Measurements from ENCODE around the gene SYT14. TPM values are rescaled to one million over a fixed set of nuclear protein-coding genes. Genes with fewer than 3 reads are reported as not detected.
"Not testable (repeated sequence)": the region's sequence is repeated elsewhere in the genome, so short reads cannot be mapped to it uniquely, and the experiment has no call there.

SYT14 gene
- total RNA-seq, result 1.8 and 8.7 TPM in 2 replicates

GRCh38 chr1:209937996-209938959 lies at the start of gene SYT14:
Gene SYT14 (plus strand): TSS chr1:209938217. CDS start chr1:209938265, 48 bp downstream.
- no peak for DNase-seq (ENCODE audit: extremely low read depth, low read depth, low spot score)

- DNase-seq (ENCODE audit: extremely low read depth, low read depth, low spot score), result not testable (repeated sequence)
Observed at GRCh38 chr1:209888291-209889076, 49.5 kb upstream of the SYT14 start.

DNA sequence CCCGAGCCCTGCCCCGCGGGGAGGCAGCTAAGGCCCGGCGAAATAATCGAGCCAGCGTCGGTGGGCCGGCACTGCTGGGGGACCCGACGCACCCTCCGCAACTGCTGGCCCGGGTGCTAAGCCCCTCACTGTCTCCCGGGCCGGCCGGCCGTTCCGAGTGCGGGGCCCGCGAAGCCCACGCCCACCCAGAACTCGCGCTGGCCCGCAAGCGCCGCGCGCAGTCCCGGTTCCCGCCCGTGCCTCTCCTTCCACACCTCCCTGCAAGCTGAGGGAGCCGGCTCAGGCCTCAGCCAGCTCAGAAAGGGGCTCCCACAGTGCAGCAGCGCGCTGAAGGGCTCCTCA lies 49.0 kb upstream of the SYT14 start:
- DNase-seq (ENCODE audit: extremely low read depth, low read depth, low spot score), result no peak

DNA sequence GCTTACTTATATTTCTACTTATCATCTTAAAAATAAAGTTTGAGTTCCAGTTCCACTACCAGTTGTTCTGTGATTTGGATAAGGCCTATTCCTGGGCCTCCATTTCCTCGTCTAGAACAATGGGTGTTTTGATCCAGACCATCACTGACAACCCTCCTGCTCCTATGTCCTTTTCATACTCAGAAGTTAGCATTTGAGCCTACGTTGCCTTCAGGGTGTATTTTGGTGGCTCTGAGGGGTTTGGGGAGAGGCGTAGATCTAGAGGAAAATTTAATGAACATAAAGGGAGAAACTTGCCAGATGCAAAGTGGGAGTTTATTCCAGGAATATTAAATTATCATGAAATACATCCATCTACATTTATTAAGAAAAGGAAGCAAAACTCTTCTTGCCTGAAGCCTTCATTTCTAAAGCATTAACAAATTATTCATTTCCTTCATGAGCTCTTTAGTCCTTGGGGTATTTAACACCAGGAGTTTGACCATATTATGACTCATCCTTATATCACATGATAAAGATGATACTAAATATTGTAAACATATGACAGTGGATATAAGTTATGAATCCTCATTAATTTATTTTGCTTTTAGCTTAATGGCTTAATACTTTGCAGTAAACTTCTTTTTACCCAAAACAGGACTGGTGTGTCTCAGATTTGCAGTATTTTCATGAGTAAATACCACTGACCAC lies 47.2 kb upstream of the SYT14 start:
- no peak for DNase-seq (ENCODE audit: extremely low read depth, low read depth, low spot score)

- DNase-seq (ENCODE audit: extremely low read depth, low read depth, low spot score), result no peak
Observed at GRCh38 chr1:209893751-209894150, 44.3 kb upstream of the SYT14 start.

DNA sequence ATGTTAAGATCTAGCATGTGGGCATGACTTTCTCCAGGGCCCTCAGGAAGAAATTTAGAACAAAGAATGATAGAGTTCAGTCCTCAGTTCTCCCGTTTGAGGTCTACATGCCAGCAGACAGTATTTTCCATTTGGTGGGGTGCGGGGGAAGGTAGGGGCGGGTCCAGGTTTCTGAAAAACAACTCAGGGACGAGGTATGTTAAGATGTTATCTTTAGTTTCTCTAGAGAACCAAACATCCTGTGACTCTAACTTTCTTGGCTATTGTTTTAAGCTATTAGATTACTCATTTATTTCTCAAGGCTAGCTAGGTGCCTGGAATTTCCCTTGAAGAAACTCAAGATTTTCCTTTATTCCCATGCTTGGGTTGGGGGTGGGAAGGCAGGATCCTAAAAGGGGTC lies 42.3 kb upstream of the SYT14 start:
- peak; percentile 75 for DNase-seq (ENCODE audit: extremely low read depth, low read depth, low spot score)

DNA sequence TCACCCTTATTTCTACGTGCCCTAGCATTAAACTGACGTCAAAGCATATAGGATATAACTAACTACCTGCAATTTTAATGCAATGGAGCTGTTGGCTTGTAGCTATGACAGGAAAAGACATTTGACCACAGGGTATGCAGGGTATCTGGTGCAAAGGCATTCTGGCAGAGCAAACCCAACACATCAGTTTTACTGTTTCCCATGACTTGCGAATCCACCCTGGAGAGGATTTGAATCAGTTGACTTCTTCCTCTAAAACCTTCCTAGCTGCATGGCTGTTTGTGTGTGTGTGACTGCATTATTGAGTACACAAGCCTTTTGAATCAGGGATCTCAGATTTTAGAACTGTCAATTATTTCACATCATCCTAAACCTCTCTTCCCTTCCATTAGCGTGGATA lies 41.7 kb upstream of the SYT14 start:
- no peak for DNase-seq (ENCODE audit: extremely low read depth, low read depth, low spot score)

GRCh38 chr1:209898271-209898670 lies 39.7 kb upstream of the SYT14 start:
- not testable (repeated sequence) for DNase-seq (ENCODE audit: extremely low read depth, low read depth, low spot score)

DNA sequence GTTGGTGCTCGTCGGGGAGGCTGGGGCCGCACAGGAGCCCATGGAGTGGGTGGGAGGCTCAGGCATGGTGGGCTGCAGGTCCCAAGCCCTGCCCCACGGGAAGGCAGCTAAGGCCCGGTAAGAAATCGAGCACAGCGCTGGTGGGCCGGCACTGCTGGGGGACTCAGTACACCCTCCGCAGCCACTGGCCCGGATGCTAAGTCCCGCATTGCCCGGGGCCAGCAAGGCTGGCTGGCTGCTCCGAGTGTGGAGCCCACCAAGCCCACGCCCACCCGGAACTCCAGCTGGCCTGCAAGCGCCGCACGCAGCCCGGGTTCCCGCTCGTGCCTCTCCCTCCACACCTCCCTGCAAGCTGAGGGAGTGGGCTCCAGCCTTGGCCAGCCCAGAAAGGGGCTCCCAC lies 39.2 kb upstream of the SYT14 start:
- DNase-seq (ENCODE audit: extremely low read depth, low read depth, low spot score), result not testable (repeated sequence)

DNA sequence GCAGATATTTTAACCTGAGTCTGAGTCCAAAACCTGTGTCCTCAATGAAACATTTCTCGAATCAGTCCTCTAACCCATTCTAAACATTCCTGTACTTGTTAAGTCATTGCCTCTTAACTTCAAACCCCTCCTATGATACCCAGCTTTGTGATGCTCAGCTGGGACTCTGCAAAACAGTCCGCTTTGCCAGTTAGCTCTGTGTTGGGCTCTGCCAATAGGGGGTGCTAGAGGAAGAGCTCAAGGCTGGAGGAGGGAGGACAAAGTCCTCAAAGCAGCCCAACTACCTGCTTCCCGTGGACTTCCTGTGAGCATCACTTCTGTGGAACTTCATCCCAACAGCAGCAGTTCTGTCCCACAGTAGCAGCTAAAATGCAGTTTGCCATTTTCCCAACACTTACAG lies 38.1 kb upstream of the SYT14 start:
- DNase-seq (ENCODE audit: extremely low read depth, low read depth, low spot score), result no peak

DNA sequence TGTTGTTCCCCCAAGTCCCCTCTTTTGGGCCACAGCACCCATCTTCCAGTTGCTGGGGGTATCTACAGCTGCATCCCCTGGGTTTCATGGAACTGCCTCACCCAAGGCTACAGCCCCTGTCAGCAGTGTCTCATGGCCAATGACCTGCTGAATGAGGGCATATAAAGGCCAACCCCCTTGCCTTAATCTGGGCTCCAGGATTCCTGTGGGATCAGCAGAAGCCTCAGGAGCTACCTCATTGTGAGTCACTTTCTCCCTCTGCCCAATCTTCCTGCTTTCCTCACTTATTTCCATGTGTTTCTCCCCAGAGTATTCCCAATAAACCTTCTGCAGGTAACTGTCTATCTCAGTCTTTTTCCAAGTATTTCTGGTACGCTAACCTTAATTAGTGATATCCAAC lies 37.3 kb upstream of the SYT14 start:
- no peak for DNase-seq (ENCODE audit: extremely low read depth, low read depth, low spot score)

DNA sequence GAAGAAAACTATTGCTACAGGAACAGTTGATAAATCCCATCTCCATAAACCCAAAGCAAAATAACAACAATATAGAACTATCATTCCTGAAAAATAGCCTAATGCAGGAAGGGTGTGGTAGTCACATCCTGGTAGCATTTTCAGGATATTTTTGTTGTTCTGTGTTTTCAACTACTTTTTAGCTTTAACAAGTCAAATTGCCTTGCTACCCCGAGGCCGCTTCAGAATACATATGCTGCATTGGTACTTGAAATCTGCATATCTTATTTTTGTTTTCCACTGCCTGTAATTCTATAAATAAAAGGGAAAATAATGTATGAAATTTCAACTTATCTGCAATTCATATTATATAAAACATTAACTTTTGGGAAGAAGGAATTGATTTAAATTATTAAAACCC lies 36.8 kb upstream of the SYT14 start:
- no peak for DNase-seq (ENCODE audit: extremely low read depth, low read depth, low spot score)

- DNase-seq (ENCODE audit: extremely low read depth, low read depth, low spot score), result not testable (repeated sequence)
Observed at GRCh38 chr1:209904774-209905173, 33.2 kb upstream of the SYT14 start.

DNA sequence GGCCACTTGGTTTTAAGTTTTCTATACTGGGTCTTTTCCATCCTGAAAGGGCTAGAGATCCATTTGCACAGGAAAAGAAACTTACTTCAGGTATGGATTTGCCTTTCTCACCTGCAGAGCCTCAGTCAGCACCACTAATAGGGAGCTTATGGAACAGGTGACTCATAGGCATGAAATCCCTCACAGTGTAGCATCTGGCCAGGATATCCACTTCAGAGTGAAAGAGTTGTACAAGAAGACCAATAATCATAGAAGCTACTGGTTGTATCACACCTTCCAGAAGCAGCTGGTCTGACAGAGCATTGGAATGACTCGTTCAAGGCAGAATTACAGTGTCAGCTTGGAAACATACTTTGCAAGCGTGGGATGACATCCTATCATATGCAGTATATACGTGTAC lies 26.3 kb upstream of the SYT14 start:
- no peak for DNase-seq (ENCODE audit: extremely low read depth, low read depth, low spot score)

DNA sequence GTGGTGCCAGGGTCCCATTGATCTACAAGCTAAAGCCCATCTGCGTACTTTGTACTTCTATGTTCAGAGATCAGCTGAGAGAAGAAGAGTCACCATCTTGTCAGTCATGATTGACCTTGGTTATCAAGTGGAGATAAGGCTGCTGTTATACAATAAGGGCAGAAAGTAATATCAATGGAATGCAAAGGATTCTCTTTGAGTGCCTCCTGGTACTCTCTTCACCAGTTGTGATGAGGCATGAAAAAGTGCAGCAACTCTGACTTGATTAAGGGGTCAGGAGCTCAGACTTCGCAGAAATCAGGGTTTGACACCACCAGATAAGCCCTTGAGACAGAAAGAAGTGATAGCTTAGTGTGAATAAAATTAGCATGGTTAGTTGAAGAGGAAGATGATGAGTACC lies 25.7 kb upstream of the SYT14 start:
- DNase-seq (ENCODE audit: extremely low read depth, low read depth, low spot score), result no peak

GRCh38 chr1:209919637-209920036 lies 18.4 kb upstream of the SYT14 start:
- DNase-seq (ENCODE audit: extremely low read depth, low read depth, low spot score), result not testable (repeated sequence)

DNA sequence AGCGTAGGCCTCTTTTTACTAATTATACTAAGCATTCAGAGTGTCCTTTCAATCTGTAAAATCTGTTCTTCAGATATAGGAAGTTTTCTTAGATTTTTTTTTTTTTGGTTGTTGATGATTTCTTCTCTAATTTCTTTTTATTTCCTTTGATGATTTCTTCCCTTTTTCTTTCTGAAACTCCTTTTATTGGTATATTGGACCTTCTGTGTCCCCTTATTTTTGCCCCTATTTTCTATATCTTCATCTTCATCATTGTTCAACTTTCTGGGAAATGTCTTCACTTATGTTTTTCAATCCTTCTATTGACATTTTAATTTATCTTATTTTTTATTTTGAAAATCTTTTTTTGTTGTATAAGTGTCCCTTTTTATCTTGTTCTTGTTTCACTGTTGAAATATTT lies 17.2 kb upstream of the SYT14 start:
- DNase-seq (ENCODE audit: extremely low read depth, low read depth, low spot score), result no peak

DNA sequence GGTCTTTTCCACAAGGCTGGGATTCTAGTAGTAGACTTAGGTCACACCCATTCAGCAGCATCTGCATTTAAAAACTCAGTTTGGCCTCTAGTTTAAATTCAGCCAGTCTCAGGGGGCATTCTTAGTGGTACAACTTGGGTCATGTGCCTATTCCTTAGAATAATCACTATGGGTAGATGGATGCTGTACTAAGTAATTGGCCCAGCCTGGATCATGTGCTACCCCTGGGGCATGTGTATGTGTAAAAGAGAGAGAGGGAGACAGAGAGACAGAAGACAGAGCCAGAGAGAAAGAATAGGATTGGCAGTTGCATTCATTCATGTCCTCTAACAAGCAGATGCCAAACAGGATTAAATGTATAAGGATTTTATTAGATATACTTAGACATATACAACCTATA lies 13.6 kb upstream of the SYT14 start:
- DNase-seq (ENCODE audit: extremely low read depth, low read depth, low spot score), result no peak

DNA sequence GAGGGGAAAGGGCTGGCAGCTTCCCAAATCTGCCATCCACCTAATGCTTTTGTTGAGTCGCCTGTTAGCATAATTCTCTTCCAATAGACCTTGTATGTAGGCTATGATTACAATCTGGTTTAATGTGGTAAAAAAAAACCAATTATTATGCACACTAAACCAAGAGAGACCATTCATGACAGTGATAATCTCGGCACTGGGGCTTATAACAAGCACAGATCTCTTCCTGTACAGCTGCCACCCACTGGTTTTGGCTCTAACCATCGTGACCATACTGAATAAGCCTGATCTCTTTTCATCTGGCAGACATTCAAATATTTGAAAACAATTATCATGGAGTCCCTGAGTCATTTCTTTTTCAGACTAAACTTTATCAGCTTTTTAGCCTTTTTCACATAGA lies 12.0 kb upstream of the SYT14 start:
- DNase-seq (ENCODE audit: extremely low read depth, low read depth, low spot score), result no peak

DNA sequence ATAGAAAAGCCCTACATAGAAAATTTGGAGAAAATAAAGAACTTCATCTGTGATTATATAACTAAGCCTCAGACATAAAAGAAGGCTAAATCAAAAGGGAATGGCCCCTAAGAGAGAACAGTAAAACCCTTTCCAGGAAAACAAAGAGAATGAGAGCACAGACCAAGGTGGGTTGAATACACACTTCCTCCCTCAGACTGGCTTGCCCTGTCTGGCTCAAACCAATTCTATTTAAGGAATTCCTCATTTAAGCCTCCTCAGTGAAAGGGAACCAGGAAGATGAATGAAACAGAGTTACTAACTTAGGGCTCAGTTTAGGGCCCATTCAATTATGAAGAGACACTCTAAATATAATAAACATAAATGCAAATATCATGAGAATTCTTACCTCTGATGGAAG lies 10.6 kb upstream of the SYT14 start:
- DNase-seq (ENCODE audit: extremely low read depth, low read depth, low spot score), result no peak

DNA sequence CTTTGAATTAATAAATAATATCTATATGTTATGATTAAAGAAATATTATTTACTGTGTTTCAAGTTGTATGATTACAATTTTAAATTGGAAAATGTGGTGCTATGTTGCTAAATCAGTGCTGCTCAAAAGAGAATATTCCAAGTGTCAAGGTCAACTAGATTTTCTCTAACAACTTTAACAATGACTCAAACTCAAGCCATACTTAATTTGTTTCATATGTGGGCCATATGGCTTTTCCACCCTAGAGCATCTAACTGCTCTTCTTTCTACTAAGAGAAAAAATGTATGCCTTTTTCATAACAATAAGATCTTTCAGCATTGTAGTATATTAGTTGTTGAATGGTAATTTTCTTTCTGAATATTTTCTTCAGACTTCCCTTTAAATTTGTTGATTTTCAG lies 8.3 kb upstream of the SYT14 start:
- no peak for DNase-seq (ENCODE audit: extremely low read depth, low read depth, low spot score)
